GM12892 (cell line): ENCODE data around the gene CAMTA1.
"Not testable (repeated sequence)": the region's sequence is repeated elsewhere in the genome, so short reads cannot be mapped to it uniquely, and the experiment has no call there.

Source experiments
- DNase-seq: peaks from one replicate; pipeline ENCODE4 v3.0.0; 2011; ENCODE audit not compliant: insufficient read length
- FAIRE-seq: peaks from 2 replicates; lab custom pipeline; 2011; peaks lifted over from hg19 to GRCh38; lab: Jason Lieb, UNC
- POLR2A ChIP-seq: IDR thresholded peaks from 2 replicates; pipeline ENCODE4 v1.6.1; 2011; ENCODE audit warnings: low read depth, low read length, control low read depth
- POLR2AphosphoS5 ChIP-seq: IDR thresholded peaks from 2 replicates; pipeline ENCODE4 v1.6.1; 2011; ENCODE audit warnings: low read depth, low read length, control low read depth
- TAF1 ChIP-seq: IDR thresholded peaks from 2 replicates; pipeline ENCODE4 v1.6.1; 2011; ENCODE audit warnings: low read depth, mild to moderate bottlenecking, control low read depth, low read length, borderline replicate concordance

The CAMTA1 gene

GRCh38 chr1:7380712-7381111 is 595.5 kb downstream of the CAMTA1 start:
- DNase-seq (no peak), FAIRE-seq (no peak)
- TF ChIP-seq POLR2A: no peak
- TF ChIP-seq TAF1: no peak
- TF ChIP-seq POLR2AphosphoS5: no peak

DNA sequence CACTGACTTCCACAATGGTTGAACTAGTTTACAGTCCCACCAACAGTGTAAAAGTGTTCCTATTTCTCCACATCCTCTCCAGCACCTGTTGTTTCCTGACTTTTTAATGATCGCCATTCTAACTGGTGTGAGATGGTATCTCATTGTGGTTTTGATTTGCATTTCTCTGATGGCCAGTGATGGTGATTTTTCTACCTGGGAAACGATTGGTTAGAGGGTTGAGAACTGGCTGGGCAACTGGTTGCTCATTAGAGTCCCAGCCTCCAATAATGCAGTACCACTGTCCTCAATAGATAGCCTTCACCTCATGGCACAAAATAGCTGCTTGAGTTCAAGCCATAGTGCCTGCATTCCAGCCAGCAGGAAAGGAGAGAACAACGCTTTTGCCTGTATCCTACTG is 596.5 kb downstream of the CAMTA1 start:
- not testable (repeated sequence) for DNase-seq, FAIRE-seq

DNA sequence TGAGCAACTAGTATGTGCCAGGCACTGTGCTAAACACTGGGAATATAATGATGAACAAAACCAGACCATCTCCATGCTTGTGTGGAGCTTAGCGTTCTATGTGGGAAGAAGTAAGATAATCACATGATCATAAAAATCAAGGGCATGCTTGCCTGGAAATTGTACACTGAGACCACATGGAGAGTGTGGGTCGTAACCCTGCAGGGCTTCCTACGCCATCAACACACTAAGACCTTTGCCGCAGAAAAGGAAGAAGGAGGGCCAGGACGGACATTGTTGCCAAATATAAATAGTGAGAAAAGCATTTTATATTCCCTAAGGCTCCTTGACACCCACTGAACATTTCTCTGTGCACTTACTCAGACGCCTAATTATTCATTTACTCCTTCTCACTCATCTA is 597.7 kb downstream of the CAMTA1 start:
- no peak for TF ChIP-seq POLR2A
- no peak for TF ChIP-seq POLR2AphosphoS5
- no peak for TF ChIP-seq TAF1
- no peak for FAIRE-seq
- no peak for DNase-seq

DNA sequence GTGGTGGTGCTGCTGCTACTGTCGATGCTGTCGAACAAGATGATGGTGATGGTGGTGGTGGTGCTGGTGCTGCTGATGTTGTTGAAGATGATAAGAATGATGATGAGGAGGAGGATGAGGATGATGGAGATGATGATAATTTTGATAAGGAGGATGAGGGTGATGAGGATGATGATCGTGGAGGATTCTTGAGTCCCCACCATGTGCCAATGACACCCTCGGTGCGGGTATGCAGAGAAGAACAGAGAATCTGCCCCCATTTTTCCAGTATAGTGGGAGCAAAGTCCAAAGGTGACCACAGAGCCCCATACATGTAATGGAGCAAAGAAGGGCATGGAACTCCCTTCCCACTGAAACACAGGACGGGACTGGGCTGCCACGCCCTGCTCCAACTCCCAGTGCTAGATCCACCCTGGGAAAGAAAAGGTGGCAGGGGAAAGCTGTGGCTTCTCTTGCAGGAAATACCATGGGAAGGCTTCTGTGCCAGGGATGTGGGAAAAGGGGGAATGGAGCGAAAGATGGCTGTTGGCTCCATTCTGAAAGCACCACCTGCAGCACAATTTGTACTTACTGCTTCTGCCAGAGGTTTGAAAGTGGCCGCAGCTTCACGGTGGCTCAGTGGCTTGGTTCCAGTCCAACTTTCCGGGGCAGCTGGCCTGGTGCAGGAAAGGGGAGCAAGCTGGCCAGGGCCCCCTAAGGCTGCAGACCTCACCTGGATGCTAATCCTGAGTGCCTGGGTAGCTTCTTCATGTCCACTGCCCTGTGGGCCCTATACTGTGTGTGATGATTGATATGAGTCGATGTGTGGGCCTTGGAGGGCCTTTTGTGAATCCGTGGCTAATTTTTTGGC is 598.6 kb downstream of the CAMTA1 start:
- FAIRE-seq: no peak
- no peak for DNase-seq
- TF ChIP-seq TAF1: no peak
- no peak for TF ChIP-seq POLR2AphosphoS5
- TF ChIP-seq POLR2A: no peak

GRCh38 chr1:7384679-7385078 is 599.4 kb downstream of the CAMTA1 start:
- DNase-seq: no peak
- TF ChIP-seq POLR2A (no peak), TAF1 (no peak), POLR2AphosphoS5 (no peak)
- no peak for FAIRE-seq

- no peak for TF ChIP-seq POLR2A
- no peak for TF ChIP-seq TAF1
- no peak for TF ChIP-seq POLR2AphosphoS5
- FAIRE-seq (no peak), DNase-seq (no peak)
Measured at GRCh38 chr1:7385471-7386225, 600.4 kb downstream of the CAMTA1 start.

GRCh38 chr1:7386226-7387052 is 601.2 kb downstream of the CAMTA1 start:
- DNase-seq: no peak
- TF ChIP-seq TAF1 (no peak), POLR2A (no peak), POLR2AphosphoS5 (no peak)
- no peak for FAIRE-seq

GRCh38 chr1:7387053-7387927 is 602.0 kb downstream of the CAMTA1 start:
- TF ChIP-seq POLR2AphosphoS5 (no peak), TAF1 (no peak), POLR2A (no peak)
- DNase-seq (no peak), FAIRE-seq (no peak)

DNA sequence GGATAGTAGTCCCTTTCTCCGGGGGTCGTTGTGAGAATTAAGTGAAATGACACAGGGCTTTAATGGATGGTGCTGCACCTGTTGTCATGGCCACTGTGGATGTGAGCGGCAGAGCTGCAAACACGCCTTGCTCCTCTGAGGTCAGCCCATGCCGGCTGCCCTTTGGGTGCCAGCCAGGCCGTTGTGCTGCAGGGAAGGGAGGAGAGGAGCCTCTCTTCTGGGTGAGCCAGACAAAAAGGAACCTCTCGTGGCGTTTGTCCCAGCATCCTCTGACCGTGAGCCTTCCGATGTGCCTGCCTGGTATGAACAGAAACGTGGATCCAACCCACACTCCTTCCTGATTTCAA is 602.9 kb downstream of the CAMTA1 start:
- DNase-seq (no peak), FAIRE-seq (no peak)
- TF ChIP-seq TAF1: no peak
- no peak for TF ChIP-seq POLR2A
- no peak for TF ChIP-seq POLR2AphosphoS5

DNA sequence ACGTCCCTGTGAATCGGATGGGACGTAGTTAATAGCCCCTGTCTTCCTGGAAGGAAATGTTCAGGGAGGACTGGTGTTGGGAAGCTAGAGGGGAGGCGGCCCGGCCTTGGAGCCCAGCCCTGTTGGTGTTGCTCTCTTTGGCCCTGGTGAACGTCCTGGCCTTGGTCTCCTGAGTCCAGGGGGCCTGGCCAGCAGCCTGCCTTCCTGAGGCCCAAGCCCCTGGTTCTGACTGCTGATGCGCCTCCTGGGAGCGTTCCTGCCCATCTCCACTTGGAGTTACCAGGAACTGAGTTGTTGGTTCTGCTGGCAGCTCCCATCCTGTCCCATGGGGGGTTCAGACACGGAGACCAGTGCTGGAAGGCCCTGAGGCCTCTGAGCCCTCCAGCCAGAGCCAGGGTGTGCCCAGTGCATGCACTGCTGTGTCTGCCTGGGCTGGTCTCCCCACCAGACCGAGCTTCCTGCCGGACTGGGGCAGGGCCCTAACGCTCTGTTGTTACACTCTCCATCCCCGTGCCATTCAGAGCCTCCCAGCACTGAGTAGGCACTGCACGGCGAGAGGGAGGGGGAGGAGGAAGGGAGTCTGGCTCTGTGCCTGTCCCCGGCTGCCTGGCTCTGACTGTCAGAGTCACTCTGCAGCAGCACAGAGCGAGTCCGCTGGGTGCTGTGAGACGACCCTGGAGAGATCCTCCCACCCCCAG is 603.4 kb downstream of the CAMTA1 start:
- FAIRE-seq (no peak), DNase-seq (no peak)
- TF ChIP-seq POLR2AphosphoS5 (no peak), TAF1 (no peak), POLR2A (no peak)
